ENCODE results near the gene OTUD5. TPM values are rescaled to one million over a fixed set of nuclear protein-coding genes. Genes with fewer than 3 reads are reported as not detected.
"Not testable (repeated sequence)": the region's sequence is repeated elsewhere in the genome, so short reads cannot be mapped to it uniquely, and the experiment has no call there.

The OTUD5 gene
- total RNA-seq, 1 experiment from 2014 or later, result 59.5 TPM

GRCh38 chrX:48890296-48890925 lies 67.0 kb downstream of the OTUD5 start:
- ChIA-PET POLR2A (no interaction called here), CTCF (no interaction called here)
- intact Hi-C loops (cut with micrococcal nuclease; ENCODE audit: unreplicated experiment) (no loop called here), in situ Hi-C loops (cut with HindIII; ENCODE audit: low pct_unique_long_range_greater_than_20kb, low sequenced_read_pairs) (no loop called here)
- DNase-seq (ENCODE audit: low read depth, low spot score) (no peak), ATAC-seq (no peak)
- Histone ChIP-seq H3K9me3 (ENCODE audit: control insufficient read depth, insufficient read depth, low read depth, low read length) (no peaks in the 10 kb centered on the region), H3K27me3 (ENCODE audit: control insufficient read depth, insufficient read depth, low read length) (no peaks in the 10 kb centered on the region), H3K36me3 (ENCODE audit: control insufficient read depth, insufficient read depth, low read length) (no peaks in the 10 kb centered on the region), H3K4me1 (ENCODE audit: control insufficient read depth, insufficient read depth, low read length) (no peaks in the 10 kb centered on the region), H3K27ac (ENCODE audit: low read length) (peak overlapping the region; percentile 65; the same call in 1 of the 2 replicates), H3K4me3 (ENCODE audit: low read depth in 2 of 2, low read length in 2 of 2) (peak overlapping the region; percentile 49 to 59)
- TF ChIP-seq SIN3A (IDR thresholded peaks at IDR 0.05; ENCODE audit: borderline replicate concordance, insufficient read depth, low read depth, low read length), result no peak
- TF ChIP-seq CTCF (IDR thresholded peaks at IDR 0.05), result no peak
- TF ChIP-seq REST (IDR thresholded peaks at IDR 0.05; ENCODE audit: insufficient read depth in 1 of 2, low read depth in 2 of 2, low read length in 1 of 2), result no peak
- TF ChIP-seq TCF7L2 (IDR thresholded peaks at IDR 0.05; ENCODE audit: low read depth, low read length), result no peak
- no peak for TF ChIP-seq POLR2AphosphoS5 (IDR thresholded peaks at IDR 0.05; ENCODE audit: low read depth, low read length)
- no TSS peak for BruUV-seq (replicated peaks)

GRCh38 chrX:48886586-48886985 lies 70.8 kb downstream of the OTUD5 start:
- BruUV-seq (replicated peaks); H3K36me3 ChIP-seq (ENCODE audit: control insufficient read depth, insufficient read depth, low read length); intact Hi-C loops (cut with micrococcal nuclease; ENCODE audit: unreplicated experiment); H3K9me3 ChIP-seq (ENCODE audit: control insufficient read depth, insufficient read depth, low read depth, low read length); H3K4me3 ChIP-seq (ENCODE audit: low read depth in 2 of 2, low read length in 2 of 2); in situ Hi-C loops (cut with HindIII; ENCODE audit: low pct_unique_long_range_greater_than_20kb, low sequenced_read_pairs); DNase-seq (ENCODE audit: low read depth, low spot score); H3K27me3 ChIP-seq (ENCODE audit: control insufficient read depth, insufficient read depth, low read length); ATAC-seq; CTCF ChIA-PET; POLR2A ChIA-PET; H3K27ac ChIP-seq (ENCODE audit: low read length); H3K4me1 ChIP-seq (ENCODE audit: control insufficient read depth, insufficient read depth, low read length): not testable (repeated sequence)

GRCh38 chrX:48883729-48884128 lies 73.7 kb downstream of the OTUD5 start:
- Histone ChIP-seq H3K4me1 (ENCODE audit: control insufficient read depth, insufficient read depth, low read length) (no peaks in the 10 kb centered on the region), H3K27me3 (ENCODE audit: control insufficient read depth, insufficient read depth, low read length) (no peaks in the 10 kb centered on the region), H3K4me3 (ENCODE audit: low read depth in 2 of 2, low read length in 2 of 2) (no peak overlapping the region), H3K27ac (ENCODE audit: low read length) (no peak overlapping the region), H3K36me3 (ENCODE audit: control insufficient read depth, insufficient read depth, low read length) (no peaks in the 10 kb centered on the region), H3K9me3 (ENCODE audit: control insufficient read depth, insufficient read depth, low read depth, low read length) (no peaks in the 10 kb centered on the region)
- ChIA-PET CTCF (no interaction called here), POLR2A (no interaction called here)
- DNase-seq (ENCODE audit: low read depth, low spot score), result no peak
- BruUV-seq (replicated peaks), result no TSS peak
- ATAC-seq, result peak; percentile 66
- in situ Hi-C loops (cut with HindIII; ENCODE audit: low pct_unique_long_range_greater_than_20kb, low sequenced_read_pairs), result no loop called here
- no peak for TF ChIP-seq TCF7L2 (IDR thresholded peaks at IDR 0.05; ENCODE audit: low read depth, low read length)
- no peak for TF ChIP-seq SIN3A (IDR thresholded peaks at IDR 0.05; ENCODE audit: borderline replicate concordance, insufficient read depth, low read depth, low read length)
- no peak for TF ChIP-seq CTCF (IDR thresholded peaks at IDR 0.05)
- TF ChIP-seq REST (IDR thresholded peaks at IDR 0.05; ENCODE audit: insufficient read depth in 1 of 2, low read depth in 2 of 2, low read length in 1 of 2), result no peak
- no peak for TF ChIP-seq POLR2AphosphoS5 (IDR thresholded peaks at IDR 0.05; ENCODE audit: low read depth, low read length)
- intact Hi-C loops (cut with micrococcal nuclease; ENCODE audit: unreplicated experiment), result no loop called here

Measured in Panc1 (cell line).